HL-60 (cell line): ENCODE data around the gene CCDC134.

ENCODE experiments used
- CTCF ChIP-seq: IDR thresholded peaks from one replicate; pipeline ENCODE4 v1.5.1; 2011; ENCODE audit warnings: low read length, control low read depth, inconsistent platforms; ENCODE audit not compliant: insufficient read depth
- GABPA ChIP-seq: IDR thresholded peaks from 2 replicates; pipeline ENCODE4 v1.6.1; 2012; ENCODE audit warnings: low read depth
- POLR2AphosphoS5 ChIP-seq: IDR thresholded peaks from 2 replicates; pipeline ENCODE4 v1.6.1; 2012; ENCODE audit warnings: low read depth
- REST ChIP-seq: IDR thresholded peaks from 2 replicates; pipeline ENCODE4 v1.6.1; 2012; ENCODE audit warnings: low read depth; ENCODE audit not compliant: insufficient replicate concordance

- TF ChIP-seq CTCF (no peak), GABPA (no peak), REST (no peak), POLR2AphosphoS5 (no peak)
Measured at GRCh38 chr22:41844513-41844912, 44.0 kb downstream of the CCDC134 start.
